Lower leg skin (tissue), 3 donors: Measurements from ENCODE around the gene MEGF6.

Experiments
- POLR2A ChIP-seq, 2 donors: fragments of 450-650 bp; IDR thresholded peaks; one replicate each; pipeline ENCODE4 v1.6.1; 2016 to 2017; ENCODE audit warnings: antibody characterized with exemption in 2 of 2, mild to moderate bottlenecking in 1 of 2, moderate library complexity in 1 of 2
- TF ChIP-seq, protein P1 (sequence below), 3 donors: fragments of 450-650 bp; IDR thresholded peaks; one replicate each; pipeline ENCODE4 v1.5.1; 2016; ENCODE audit warnings: antibody characterized with exemption in 3 of 3, mild to moderate bottlenecking in 3 of 3, moderate library complexity in 2 of 3

DNA sequence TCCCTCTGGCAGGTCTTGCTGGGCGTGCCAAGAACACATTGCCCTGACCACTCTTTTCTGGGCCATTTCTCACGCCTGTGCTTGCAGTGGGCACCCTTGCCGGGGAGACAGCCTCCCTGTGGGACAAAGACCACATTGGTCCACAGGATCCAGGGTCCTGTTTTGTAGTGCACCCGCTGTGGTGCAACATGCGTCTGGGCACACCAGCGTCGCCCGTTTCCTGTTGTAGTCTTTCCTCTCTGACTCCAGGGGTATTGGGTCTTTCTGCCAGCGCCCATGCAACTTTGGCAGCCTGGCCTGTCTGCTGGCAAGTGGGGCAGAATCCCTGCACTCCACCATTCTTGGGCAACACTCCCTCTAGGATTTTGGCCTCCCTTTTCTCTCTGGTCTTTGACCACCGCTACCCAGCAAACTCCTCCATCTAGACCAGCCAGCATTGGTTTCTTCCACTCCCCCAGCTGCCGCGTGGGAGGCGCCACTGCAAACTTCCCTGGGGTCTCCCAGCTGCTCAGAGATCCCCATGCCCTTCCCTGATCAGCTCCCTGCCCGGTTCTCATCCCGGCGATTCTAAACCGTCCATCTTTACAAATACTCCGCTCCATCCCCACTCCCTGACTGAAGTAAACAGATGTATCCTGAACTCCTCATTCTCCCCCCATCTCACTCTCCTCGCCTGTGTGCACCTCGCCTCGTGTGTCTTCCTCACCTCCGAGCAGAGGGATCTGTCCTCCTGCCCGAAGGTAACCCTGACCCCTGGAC, 12.3 kb upstream of the MEGF6 start:
- TF ChIP-seq, protein P1, sequence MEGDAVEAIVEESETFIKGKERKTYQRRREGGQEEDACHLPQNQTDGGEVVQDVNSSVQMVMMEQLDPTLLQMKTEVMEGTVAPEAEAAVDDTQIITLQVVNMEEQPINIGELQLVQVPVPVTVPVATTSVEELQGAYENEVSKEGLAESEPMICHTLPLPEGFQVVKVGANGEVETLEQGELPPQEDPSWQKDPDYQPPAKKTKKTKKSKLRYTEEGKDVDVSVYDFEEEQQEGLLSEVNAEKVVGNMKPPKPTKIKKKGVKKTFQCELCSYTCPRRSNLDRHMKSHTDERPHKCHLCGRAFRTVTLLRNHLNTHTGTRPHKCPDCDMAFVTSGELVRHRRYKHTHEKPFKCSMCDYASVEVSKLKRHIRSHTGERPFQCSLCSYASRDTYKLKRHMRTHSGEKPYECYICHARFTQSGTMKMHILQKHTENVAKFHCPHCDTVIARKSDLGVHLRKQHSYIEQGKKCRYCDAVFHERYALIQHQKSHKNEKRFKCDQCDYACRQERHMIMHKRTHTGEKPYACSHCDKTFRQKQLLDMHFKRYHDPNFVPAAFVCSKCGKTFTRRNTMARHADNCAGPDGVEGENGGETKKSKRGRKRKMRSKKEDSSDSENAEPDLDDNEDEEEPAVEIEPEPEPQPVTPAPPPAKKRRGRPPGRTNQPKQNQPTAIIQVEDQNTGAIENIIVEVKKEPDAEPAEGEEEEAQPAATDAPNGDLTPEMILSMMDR (IDR thresholded peaks at IDR 0.05), result no peak
- TF ChIP-seq POLR2A (IDR thresholded peaks at IDR 0.05), result no peak
